Transverse colon (tissue), 4 donors: ENCODE results near the gene CNOT3. TPM values are rescaled to one million over a fixed set of nuclear protein-coding genes. Genes with fewer than 3 reads are reported as not detected.

ENCODE experiments used
- DNase-seq: peaks from one replicate; pipeline ENCODE4 v3.0.0-alpha.2; 2019
- H3K27ac ChIP-seq, 4 donors: fragments of 200-600 bp; sonication (generic); 2 replicates each; pipeline ENCODE4 v1.5.1; 2016 to 2018; ENCODE audit warnings: inconsistent platforms in 4 of 4
- H3K27me3 ChIP-seq: fragments of 200-600 bp; sonication (generic); 2 replicates; pipeline ENCODE4 v1.5.1; 2017; ENCODE audit warnings: inconsistent platforms
- H3K36me3 ChIP-seq, 4 donors: fragments of 200-600 bp; sonication (generic); 2 replicates each; pipeline ENCODE4 v1.5.1; 2017 to 2019; ENCODE audit warnings: inconsistent platforms in 4 of 4
- H3K4me1 ChIP-seq, 4 donors: fragments of 200-600 bp; sonication (generic); 2 replicates each; pipeline ENCODE4 v1.5.1; 2017 to 2020; ENCODE audit warnings: inconsistent platforms in 4 of 4
- H3K4me3 ChIP-seq, 4 donors: fragments of 200-600 bp; sonication (generic); 1 replicate in 1 of 4; 2 replicates in 3 of 4; pipeline versions ENCODE4 v1.5.1 to v1.6.1; 2017 to 2019; ENCODE audit warnings: inconsistent platforms in 4 of 4
- H3K9me3 ChIP-seq, 2 donors: fragments of 200-600 bp; sonication (generic); 2 replicates each; pipeline ENCODE4 v1.5.1; 2017 to 2019; ENCODE audit warnings: inconsistent platforms in 2 of 2
- EP300 ChIP-seq: sonication (generic); formaldehyde crosslinking; IDR thresholded peaks from one replicate; pipeline ENCODE4 v1.6.1; 2017; ENCODE audit warnings: antibody characterized with exemption, low read depth
- POLR2A ChIP-seq: fragments of 450-650 bp; IDR thresholded peaks from one replicate; pipeline ENCODE4 v1.6.1; 2016; ENCODE audit warnings: antibody characterized with exemption, mild to moderate bottlenecking, moderate library complexity
- POLR2AphosphoS5 ChIP-seq, 3 donors: sonication (generic); formaldehyde crosslinking; IDR thresholded peaks; one replicate each; pipeline ENCODE4 v1.6.1; 2016; ENCODE audit warnings: antibody characterized with exemption in 3 of 3
- WGBS, 2 donors: methylation state at CpG; one replicate each; pipeline ENCODE4 v1.1.5; 2018; ENCODE audit warnings: low coverage in 1 of 2; 5-methylcytosine and 5-hydroxymethylcytosine counted together
- in situ Hi-C, 4 donors: fragments of 200-750 bp; cut with MboI; loops; one replicate each; pipeline versions ENCODE4 v1.15.0 to v1.15.1; 2017; ENCODE audit warnings: low sequenced_read_pairs in 3 of 4, low pct_ligation_motif_present in 1 of 4, low pct_unique_long_range_greater_than_20kb in 1 of 4
- intact Hi-C: fragments of 100-400 bp; cut with DNase I; formaldehyde crosslinking; loops from one replicate; pipeline ENCODE4 v1.15.1; 2023; ENCODE audit warnings: low total_unique reads
- total RNA-seq, 4 donors: library from RNA; depleted of rRNA; stranded (reverse); fragments of >200 nt; gene quantifications; one replicate each; pipeline ENCODE4 v1.1.0, GENCODE V29; 2016
- TF ChIP-seq, protein P1 (sequence below), 5 experiments: fragments of 200-600 bp in 3 of 5; fragments of 450-650 bp in 2 of 5; sonication (generic) in 3 of 5; IDR thresholded peaks; 1 replicate in 2 of 5; 2 replicates in 3 of 5; pipeline ENCODE4 v1.5.1; 2016 to 2017; ENCODE audit warnings: antibody characterized with exemption in 5 of 5, inconsistent platforms in 3 of 5, mild to moderate bottlenecking in 2 of 5, moderate library complexity in 1 of 5

Gene CNOT3
- total RNA-seq, 4 donors from 2014 or later = 28.1 to 85.7 (median 32.1) TPM

DNA sequence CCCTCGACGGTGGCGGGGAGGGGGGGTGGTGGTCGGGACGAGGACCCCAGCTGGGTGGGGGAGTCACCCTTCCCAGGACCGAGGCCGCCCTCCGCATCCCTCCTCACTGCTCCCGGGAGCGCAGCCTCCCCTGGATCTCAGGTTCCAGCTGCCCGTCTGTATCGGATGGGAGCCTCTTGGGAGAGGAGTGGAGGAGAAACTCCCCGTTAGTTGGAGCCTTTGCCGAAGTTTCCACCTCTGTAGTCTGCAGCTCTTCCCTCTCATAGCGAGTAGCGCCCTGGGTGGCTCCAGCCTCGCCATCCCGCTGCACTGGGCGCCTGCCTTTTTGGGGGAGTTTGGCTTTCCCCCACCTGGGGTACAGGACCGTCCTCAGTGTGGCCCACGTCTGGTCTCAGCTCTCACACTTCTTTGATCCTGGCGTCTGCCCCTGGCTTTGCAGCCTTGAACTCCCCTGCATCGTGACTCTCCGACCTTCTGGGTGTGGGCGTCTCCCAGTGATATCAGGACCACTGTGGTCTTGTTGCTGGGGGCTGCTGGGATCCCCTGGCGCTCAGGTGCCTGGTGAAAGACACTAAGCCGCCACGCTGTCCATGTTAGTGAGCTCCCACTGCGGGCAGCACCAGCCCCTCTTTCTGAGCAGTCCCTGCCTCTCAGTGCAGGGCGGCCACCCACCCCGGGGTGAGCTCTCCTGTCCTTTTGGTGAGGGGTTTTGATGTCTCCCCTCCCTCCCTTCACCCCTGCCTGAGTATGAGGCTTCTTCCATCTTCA is 1.1 kb downstream of the CNOT3 start:
- TF ChIP-seq POLR2A = no peak
- TF ChIP-seq POLR2AphosphoS5 (IDR thresholded peaks at IDR 0.05) = no peak
- TF ChIP-seq, protein P1, sequence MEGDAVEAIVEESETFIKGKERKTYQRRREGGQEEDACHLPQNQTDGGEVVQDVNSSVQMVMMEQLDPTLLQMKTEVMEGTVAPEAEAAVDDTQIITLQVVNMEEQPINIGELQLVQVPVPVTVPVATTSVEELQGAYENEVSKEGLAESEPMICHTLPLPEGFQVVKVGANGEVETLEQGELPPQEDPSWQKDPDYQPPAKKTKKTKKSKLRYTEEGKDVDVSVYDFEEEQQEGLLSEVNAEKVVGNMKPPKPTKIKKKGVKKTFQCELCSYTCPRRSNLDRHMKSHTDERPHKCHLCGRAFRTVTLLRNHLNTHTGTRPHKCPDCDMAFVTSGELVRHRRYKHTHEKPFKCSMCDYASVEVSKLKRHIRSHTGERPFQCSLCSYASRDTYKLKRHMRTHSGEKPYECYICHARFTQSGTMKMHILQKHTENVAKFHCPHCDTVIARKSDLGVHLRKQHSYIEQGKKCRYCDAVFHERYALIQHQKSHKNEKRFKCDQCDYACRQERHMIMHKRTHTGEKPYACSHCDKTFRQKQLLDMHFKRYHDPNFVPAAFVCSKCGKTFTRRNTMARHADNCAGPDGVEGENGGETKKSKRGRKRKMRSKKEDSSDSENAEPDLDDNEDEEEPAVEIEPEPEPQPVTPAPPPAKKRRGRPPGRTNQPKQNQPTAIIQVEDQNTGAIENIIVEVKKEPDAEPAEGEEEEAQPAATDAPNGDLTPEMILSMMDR (IDR thresholded peaks at IDR 0.05) = no peak
- TF ChIP-seq EP300 = no peak
- Histone ChIP-seq H3K27me3 (no peaks in the 10 kb centered on the region), H3K9me3 (no peaks in the 10 kb centered on the region), H3K4me1 (peaks cover 17 to 42% (median 31%) of the 10 kb centered on the region in 4 donors), H3K27ac (peak overlapping the region; percentile 88 to 99 (median 94)), H3K4me3 (peak overlapping the region; percentile 99 to 100 (median 100)), H3K36me3 (peaks cover 0 to 13% (median 6%) of the 10 kb centered on the region in 4 donors)
- no peak for DNase-seq
- WGBS, 2 donors = 30% methylated on average over 25 of the region's 31 CpGs; no CpG with 5 or more reads in 1 of the 2 donors
- intact Hi-C loops = no loop called here
- in situ Hi-C loops = no loop called here

DNA sequence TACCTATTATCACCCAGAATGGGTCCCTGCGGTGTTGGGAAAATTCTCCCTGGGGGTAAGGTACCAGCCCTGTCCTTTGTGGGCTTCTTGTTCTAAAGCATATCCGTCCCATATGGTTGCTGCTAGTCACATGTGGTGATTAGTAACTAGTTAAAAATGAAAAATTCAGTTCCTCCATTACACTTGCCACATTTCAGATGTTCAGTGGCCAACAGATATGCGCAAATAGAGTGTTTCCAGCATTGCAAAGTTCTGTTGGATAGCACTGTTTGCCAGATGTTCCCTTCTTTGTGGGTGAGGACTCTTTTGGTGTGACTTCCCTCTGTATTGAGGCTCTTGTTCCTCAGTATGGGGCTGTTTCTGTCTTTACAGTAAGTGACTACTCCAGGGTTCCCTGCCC is 3.8 kb downstream of the CNOT3 start:
- H3K36me3 ChIP-seq = peaks cover 0 to 39% (median 20%) of the 10 kb centered on the region in 4 donors
- no peak overlapping the region for H3K27ac ChIP-seq
- 92% methylated on average over 3 of the region's 3 CpGs; no CpG with 5 or more reads in 1 of the 2 donors for WGBS, 2 donors
- H3K9me3 ChIP-seq = no peaks in the 10 kb centered on the region
- in situ Hi-C loops = no loop called here
- intact Hi-C loops = no loop called here
- H3K4me1 ChIP-seq = peaks cover 14 to 34% (median 23%) of the 10 kb centered on the region in 4 donors
- DNase-seq = no peak
- H3K27me3 ChIP-seq = no peaks in the 10 kb centered on the region
- TF ChIP-seq EP300 (no peak), POLR2A (no peak), POLR2AphosphoS5 (IDR thresholded peaks at IDR 0.05) (no peak)
- TF ChIP-seq, protein P1 (IDR thresholded peaks at IDR 0.05) = no peak
- no peak overlapping the region for H3K4me3 ChIP-seq

DNA sequence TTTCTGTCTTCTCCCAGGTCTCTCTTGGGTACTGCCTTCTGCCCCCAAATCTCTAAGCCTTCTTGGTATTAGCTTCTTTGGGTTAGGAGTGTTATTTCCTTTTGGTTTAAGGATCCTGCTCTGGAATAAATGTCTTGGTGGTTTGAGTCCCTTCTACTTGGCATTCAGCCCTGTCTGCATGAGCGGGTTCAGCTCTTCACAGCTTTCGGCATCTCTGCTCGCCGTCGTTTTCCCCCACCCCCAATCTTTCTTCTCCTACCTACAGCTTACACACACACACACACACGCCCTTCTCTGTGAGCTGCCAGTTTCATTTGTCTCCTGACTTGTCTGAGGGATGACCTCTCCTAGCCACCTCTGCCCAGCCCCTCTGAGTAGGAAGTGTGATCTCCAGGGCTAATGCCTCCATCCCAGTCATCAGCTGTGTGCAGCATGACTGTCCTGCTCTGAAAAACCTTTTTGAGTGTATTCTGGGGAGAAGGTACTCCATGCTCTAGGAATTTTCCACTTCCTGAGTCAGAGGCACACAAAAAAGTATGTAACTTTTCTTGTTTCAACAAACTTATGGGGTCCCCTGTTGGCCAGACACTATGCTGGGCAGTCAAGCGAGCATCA is 4.7 kb downstream of the CNOT3 start:
- Histone ChIP-seq H3K4me1 (peaks cover 12 to 31% (median 22%) of the 10 kb centered on the region in 4 donors), H3K27me3 (no peaks in the 10 kb centered on the region), H3K36me3 (peaks cover 0 to 45% (median 24%) of the 10 kb centered on the region in 4 donors), H3K27ac (no peak overlapping the region), H3K9me3 (no peaks in the 10 kb centered on the region), H3K4me3 (no peak overlapping the region)
- 89 to 100% methylated on average over 1 to 7 of the region's 7 CpGs for WGBS, 2 donors
- TF ChIP-seq, protein P1 (IDR thresholded peaks at IDR 0.05) = no peak
- TF ChIP-seq POLR2AphosphoS5 (IDR thresholded peaks at IDR 0.05) (no peak), EP300 (no peak), POLR2A (no peak)
- no peak for DNase-seq
- in situ Hi-C loops = no loop called here
- intact Hi-C loops = no loop called here

DNA sequence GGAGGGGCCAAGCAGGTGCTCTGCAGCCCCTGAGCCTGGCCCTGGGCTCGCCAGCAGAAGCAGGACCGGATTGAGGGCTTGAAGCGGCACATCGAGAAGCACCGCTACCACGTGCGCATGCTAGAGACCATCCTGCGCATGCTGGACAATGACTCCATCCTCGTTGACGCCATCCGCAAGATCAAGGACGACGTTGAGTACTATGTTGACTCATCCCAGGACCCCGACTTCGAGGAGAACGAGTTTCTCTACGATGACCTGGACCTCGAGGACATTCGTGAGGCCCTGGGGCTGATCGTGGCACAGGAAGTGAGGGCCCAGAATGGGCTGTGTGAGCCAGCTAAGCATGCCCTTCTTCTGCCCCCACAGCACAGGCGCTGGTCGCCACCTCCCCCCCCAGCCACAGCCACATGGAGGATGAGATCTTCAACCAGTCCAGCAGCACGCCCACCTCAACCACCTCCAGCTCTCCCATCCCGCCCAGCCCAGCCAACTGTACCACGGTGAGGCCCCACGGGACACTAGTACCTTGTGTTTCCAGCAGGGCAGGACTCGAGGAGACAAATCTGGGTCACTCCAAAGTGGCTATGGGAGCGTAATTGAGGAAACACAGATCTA is 8.1 kb downstream of the CNOT3 start:
- peaks cover 4 to 63% (median 34%) of the 10 kb centered on the region in 4 donors for H3K36me3 ChIP-seq
- intact Hi-C loops = no loop called here
- WGBS, 2 donors = 84 to 92% methylated on average over 5 to 28 of the region's 28 CpGs

More for the DNA sequence above, 8.1 kb downstream of the CNOT3 start:
- in situ Hi-C loops = no loop called here
- DNase-seq = no peak
- Histone ChIP-seq H3K27me3 (no peaks in the 10 kb centered on the region), H3K27ac (no peak overlapping the region), H3K9me3 (no peaks in the 10 kb centered on the region), H3K4me3 (no peak overlapping the region), H3K4me1 (peaks cover 0 to 5% (median 0%) of the 10 kb centered on the region in 4 donors)
- TF ChIP-seq POLR2A (no peak), POLR2AphosphoS5 (IDR thresholded peaks at IDR 0.05) (no peak), EP300 (no peak)
- TF ChIP-seq, protein P1 (IDR thresholded peaks at IDR 0.05) = no peak
